AG10803 (cell line): Measurements from ENCODE around the gene SUN2.

Experiments used
- DNase-seq: peaks from one replicate; pipeline ENCODE4 v3.0.0; 2010; ENCODE audit warnings: low read depth
- H3K4me3 ChIP-seq: 2 replicates; pipeline ENCODE4 v1.5.1; 2011; ENCODE audit warnings: mild to moderate bottlenecking, low read length, control low read depth
- CTCF ChIP-seq: conservative IDR thresholded peaks from 2 replicates; pipeline ENCODE4 v1.5.1; 2011; ENCODE audit warnings: mild to moderate bottlenecking, low read length, control low read depth, inconsistent platforms

The SUN2 gene

DNA sequence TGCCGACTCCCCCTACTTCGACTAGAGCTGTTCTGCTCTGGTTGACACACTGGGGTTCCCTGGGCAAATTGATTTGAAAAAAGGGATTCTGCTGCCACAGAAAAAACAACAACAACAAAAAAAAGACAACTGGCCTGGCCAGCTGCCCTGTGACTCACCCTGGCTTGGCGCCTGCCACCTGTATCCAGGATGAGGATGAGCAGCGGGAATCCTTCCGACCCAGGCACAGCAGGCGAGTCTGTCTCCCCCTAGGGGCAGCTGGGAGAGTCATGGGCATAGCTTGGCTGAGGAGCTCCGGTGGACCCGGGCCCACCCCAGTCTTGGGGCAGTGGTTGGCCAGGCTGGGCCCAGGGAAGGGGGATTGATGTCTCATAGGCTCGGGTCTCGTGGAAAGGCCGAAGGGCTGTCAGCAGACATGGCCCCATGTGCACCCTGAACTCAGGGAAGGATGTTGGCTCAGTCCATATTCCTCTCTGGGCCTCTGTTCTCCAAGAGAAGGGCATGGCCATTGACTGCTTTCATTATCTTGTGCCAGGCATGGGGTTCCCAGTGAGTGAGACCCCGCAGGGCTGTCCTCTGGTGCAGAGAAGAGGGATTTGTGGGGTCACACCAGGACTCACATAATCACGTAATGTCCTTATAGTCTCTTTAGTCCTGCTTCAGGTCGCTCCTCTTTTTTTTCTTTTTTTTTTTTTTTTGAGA lies 10.4 kb upstream of the SUN2 start:
- H3K4me3 ChIP-seq = no peak overlapping the region
- peak; percentile 79 for TF ChIP-seq CTCF
- peak; percentile 58 for DNase-seq

GRCh38 chr22:38762551-38762983 lies 6.8 kb upstream of the SUN2 start:
- TF ChIP-seq CTCF = no peak
- no peak overlapping the region for H3K4me3 ChIP-seq
- no peak for DNase-seq

- no peak for DNase-seq
- no peak overlapping the region for H3K4me3 ChIP-seq
- no peak for TF ChIP-seq CTCF
Measured at GRCh38 chr22:38761202-38762162, 5.7 kb upstream of the SUN2 start.

DNA sequence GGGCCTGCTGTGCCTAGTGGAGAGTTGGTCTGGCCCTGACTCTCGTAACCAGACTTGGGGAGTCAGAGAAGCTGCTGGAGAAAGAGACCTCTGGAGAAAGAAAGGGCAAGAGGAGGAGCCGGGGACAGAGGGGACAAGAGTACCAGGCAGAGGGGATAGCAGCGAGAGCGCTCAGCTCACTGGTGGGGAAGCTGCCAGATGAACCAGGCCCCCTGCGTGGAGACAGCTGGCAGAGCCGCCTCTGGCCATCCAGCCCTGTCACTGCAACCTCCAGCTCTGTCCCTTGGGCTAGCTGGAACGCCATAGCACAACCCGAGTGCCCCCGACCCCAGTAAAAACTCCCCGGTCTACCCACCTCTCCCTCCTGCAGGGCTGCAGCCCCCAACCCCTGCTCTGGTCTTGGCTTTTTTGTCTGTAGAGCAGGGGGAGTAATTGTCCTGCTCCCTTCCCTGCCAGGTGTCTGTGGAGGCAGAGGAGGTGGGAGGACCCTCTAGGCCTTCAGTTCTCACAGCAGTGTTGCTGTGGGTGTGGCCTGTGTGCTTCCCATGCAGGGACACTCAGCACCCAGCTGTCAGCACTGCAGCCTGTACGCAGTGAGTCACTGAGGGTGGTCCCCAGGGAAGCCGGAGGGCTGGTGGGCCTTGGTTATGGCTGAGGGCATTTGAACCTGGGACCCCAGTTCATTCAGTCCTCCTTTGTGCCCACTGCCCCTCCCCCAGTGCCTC lies 4.8 kb upstream of the SUN2 start:
- no peak overlapping the region for H3K4me3 ChIP-seq
- no peak for DNase-seq
- no peak for TF ChIP-seq CTCF

DNA sequence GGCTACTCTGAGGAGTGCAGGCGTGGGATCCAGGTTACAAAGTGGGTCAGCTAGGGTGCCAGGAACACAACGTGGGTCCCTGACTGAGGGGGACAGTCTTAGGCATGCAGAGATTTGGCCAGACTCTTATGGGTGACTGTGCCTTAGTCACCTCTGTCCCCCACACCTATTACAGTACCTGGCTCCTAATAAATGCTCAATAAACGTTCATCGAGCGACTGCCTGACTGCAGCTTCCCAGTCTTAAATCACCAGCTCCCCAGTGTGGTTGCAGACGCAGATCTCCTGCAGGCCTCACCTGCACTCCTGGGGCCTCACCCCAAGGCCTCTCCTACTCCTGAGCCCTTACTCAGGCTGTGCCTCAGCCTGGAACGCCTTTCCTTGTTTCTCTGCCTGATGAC lies 3.2 kb upstream of the SUN2 start:
- no peak overlapping the region for H3K4me3 ChIP-seq
- DNase-seq = no peak
- TF ChIP-seq CTCF = no peak

GRCh38 chr22:38758276-38758945 lies 2.6 kb upstream of the SUN2 start:
- no peak overlapping the region for H3K4me3 ChIP-seq
- no peak for TF ChIP-seq CTCF
- DNase-seq = no peak
